Heart left ventricle (tissue), 13 donors: ENCODE results near the gene FARSA.

Experiments
- POLR2A ChIP-seq, 2 donors: fragments of 450-650 bp; IDR thresholded peaks; one replicate each; pipeline ENCODE4 v1.6.1; 2017; ENCODE audit warnings: antibody characterized with exemption in 2 of 2, mild to moderate bottlenecking in 2 of 2, moderate library complexity in 2 of 2
- TF ChIP-seq, protein P1 (sequence below), 12 donors: fragments of 200-600 bp; sonication (generic) in 4 of 12; IDR thresholded peaks; one replicate each; pipeline versions ENCODE4 v1.5.0 to v1.8.0; 2018 to 2022; ENCODE audit warnings: antibody characterized with exemption in 12 of 12, mild to moderate bottlenecking in 5 of 12
- donor health status: ischemic (EF 13 %, LVEDD 7.1; RV severe dilation, severe dysfunction).
- donor health status: DM: no; HTN: yes; CAD: no.
- donor health status: DM: no; HTN: no; CAD: no.
- donor health status: ischemic (EF 25% LVEDD 6.9; RV normal size, moderate dysfunction).
- donor health status: ischemic (EF 25% LVEDD 5.7; RV mildly dilated, moderate dysfunction).
- donor health status: ischemic (EF 35%, LVEDD 5.7; RV mildly dilated, moderate dysfunction).
- donor health status: nonischemic (EF 11% LVEDD 7.7; RV severe dilation, severe dysfunction).
- donor health status: DM: yes; HTN: yes; CAD: no.
- donor health status: PGD.
- donor health status: ischemic (EF 29% LVEDD 5.4; RV normal size, mild dysfunction).
- donor health status: nonischemic (EF 23%, LVEDD 6.1; RV moderate dilation, normal function).

DNA sequence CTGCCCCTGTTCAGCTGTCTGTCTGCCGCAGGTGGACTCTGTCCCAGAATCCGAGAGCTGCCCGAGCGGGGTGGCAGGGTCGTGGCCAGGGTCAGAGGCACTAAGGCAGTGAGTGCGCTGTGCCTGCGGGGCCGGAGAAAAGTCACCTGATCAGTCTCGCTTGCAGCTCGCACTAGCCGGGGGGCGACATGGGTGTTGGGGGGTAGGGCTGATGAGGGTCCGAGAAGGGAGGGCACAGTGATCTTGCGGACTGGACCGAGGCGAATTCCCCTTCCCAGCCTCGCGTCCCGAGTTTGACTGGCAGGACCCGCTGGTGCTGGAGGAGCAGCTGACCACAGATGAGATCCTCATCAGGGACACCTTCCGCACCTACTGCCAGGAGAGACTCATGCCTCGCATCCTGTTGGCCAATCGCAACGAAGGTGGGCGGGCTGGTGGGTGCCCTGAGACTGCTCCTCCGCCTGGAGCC, 41.9 kb downstream of the FARSA start:
- TF ChIP-seq, protein P1, sequence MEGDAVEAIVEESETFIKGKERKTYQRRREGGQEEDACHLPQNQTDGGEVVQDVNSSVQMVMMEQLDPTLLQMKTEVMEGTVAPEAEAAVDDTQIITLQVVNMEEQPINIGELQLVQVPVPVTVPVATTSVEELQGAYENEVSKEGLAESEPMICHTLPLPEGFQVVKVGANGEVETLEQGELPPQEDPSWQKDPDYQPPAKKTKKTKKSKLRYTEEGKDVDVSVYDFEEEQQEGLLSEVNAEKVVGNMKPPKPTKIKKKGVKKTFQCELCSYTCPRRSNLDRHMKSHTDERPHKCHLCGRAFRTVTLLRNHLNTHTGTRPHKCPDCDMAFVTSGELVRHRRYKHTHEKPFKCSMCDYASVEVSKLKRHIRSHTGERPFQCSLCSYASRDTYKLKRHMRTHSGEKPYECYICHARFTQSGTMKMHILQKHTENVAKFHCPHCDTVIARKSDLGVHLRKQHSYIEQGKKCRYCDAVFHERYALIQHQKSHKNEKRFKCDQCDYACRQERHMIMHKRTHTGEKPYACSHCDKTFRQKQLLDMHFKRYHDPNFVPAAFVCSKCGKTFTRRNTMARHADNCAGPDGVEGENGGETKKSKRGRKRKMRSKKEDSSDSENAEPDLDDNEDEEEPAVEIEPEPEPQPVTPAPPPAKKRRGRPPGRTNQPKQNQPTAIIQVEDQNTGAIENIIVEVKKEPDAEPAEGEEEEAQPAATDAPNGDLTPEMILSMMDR (IDR thresholded peaks at IDR 0.05): no peak
- no peak for TF ChIP-seq POLR2A (IDR thresholded peaks at IDR 0.05)
